OCI-M2 (cell line): Measurements from ENCODE around the gene SMYD3.
"Not testable (repeated sequence)": the region's sequence is repeated elsewhere in the genome, so short reads cannot be mapped to it uniquely, and the experiment has no call there.

Experiments used
- DNase-seq: peaks from one replicate; lab custom pipeline; 2025; ENCODE audit not compliant: unreplicated experiment; lab: John Stamatoyannopoulos, UW

SMYD3 gene

GRCh38 chr1:245827301-245827700 is 679.8 kb downstream of the SMYD3 start:
- no peak for DNase-seq

- DNase-seq: no peak
Measured at GRCh38 chr1:245825128-245825901, 681.8 kb downstream of the SMYD3 start.

- no peak for DNase-seq
Measured at GRCh38 chr1:245823408-245824147, 683.5 kb downstream of the SMYD3 start.

GRCh38 chr1:245822996-245823395 is 684.1 kb downstream of the SMYD3 start:
- no peak for DNase-seq

GRCh38 chr1:245818363-245818762 is 688.7 kb downstream of the SMYD3 start:
- not testable (repeated sequence) for DNase-seq

GRCh38 chr1:245816496-245816895 is 690.6 kb downstream of the SMYD3 start:
- not testable (repeated sequence) for DNase-seq

- no peak for DNase-seq
Measured at GRCh38 chr1:245814651-245815050, 692.4 kb downstream of the SMYD3 start.

GRCh38 chr1:245812278-245812677 is 694.8 kb downstream of the SMYD3 start:
- no peak for DNase-seq

- no peak for DNase-seq
Measured at GRCh38 chr1:245810789-245811337, 696.2 kb downstream of the SMYD3 start.

GRCh38 chr1:245810181-245810769 is 696.8 kb downstream of the SMYD3 start:
- DNase-seq: no peak

GRCh38 chr1:245809361-245809760 is 697.7 kb downstream of the SMYD3 start:
- no peak for DNase-seq

- no peak for DNase-seq
Measured at GRCh38 chr1:245807954-245808719, 698.9 kb downstream of the SMYD3 start.

GRCh38 chr1:245807306-245807705 is 699.8 kb downstream of the SMYD3 start:
- DNase-seq: no peak

- DNase-seq: no peak
Measured at GRCh38 chr1:245805532-245805931, 701.5 kb downstream of the SMYD3 start.

GRCh38 chr1:245804696-245805095 is 702.4 kb downstream of the SMYD3 start:
- DNase-seq: no peak

GRCh38 chr1:245803666-245804037 is 703.4 kb downstream of the SMYD3 start:
- no peak for DNase-seq

GRCh38 chr1:245802941-245803665 is 704.0 kb downstream of the SMYD3 start:
- DNase-seq: no peak

- no peak for DNase-seq
Measured at GRCh38 chr1:245800901-245801605, 706.0 kb downstream of the SMYD3 start.

- no peak for DNase-seq
Measured at GRCh38 chr1:245798349-245798711, 708.7 kb downstream of the SMYD3 start.
